HepG2 (cell line): ENCODE data around the gene ABT1. TPM values are rescaled to one million over a fixed set of nuclear protein-coding genes. Genes with fewer than 3 reads are reported as not detected.
A peak's percentile ranks its signal among the peaks of the same experiment; 100 is the strongest.

Source experiments
- ESRRA ChIP-seq: sonication (generic); formaldehyde crosslinking; IDR thresholded peaks from 2 replicates; pipeline ENCODE4 v1.5.1; 2020; ENCODE audit warnings: mild to moderate bottlenecking, low read depth, missing genetic modification reagents
- MIXL1 ChIP-seq: IDR thresholded peaks from 2 replicates; pipeline ENCODE4 v1.6.1; 2016
- MTA1 ChIP-seq: sonication (generic); formaldehyde crosslinking; IDR thresholded peaks from 2 replicates; pipeline ENCODE4 v1.4.0; 2020; ENCODE audit warnings: missing genetic modification reagents, mild to moderate bottlenecking, borderline replicate concordance
- MTF1 ChIP-seq: sonication (generic); formaldehyde crosslinking; IDR thresholded peaks from 2 replicates; pipeline ENCODE4 v1.5.0; 2020; ENCODE audit warnings: missing genetic modification reagents
- MZF1 ChIP-seq: sonication (generic); formaldehyde crosslinking; IDR thresholded peaks from 2 replicates; pipeline ENCODE4 v1.8.1; 2023; ENCODE audit warnings: mild to moderate bottlenecking, missing genetic modification reagents, borderline replicate concordance
- PAX8 ChIP-seq: sonication (generic); formaldehyde crosslinking; IDR thresholded peaks from 2 replicates; pipeline ENCODE4 v1.8.0; 2022; ENCODE audit warnings: mild to moderate bottlenecking, missing genetic modification reagents, borderline replicate concordance
- ZBTB7B ChIP-seq: sonication (generic); formaldehyde crosslinking; IDR thresholded peaks from 2 replicates; pipeline ENCODE4 v1.4.0; 2020; ENCODE audit warnings: missing genetic modification reagents
- ZFAT ChIP-seq: sonication (generic); formaldehyde crosslinking; conservative IDR thresholded peaks from 2 replicates; pipeline ENCODE4 v1.8.1; 2023; ENCODE audit warnings: missing genetic modification reagents, inconsistent platforms
- ZNF75D ChIP-seq: sonication (generic); formaldehyde crosslinking; IDR thresholded peaks from 2 replicates; pipeline ENCODE4 v1.8.1; 2023; ENCODE audit warnings: missing genetic modification reagents, mild to moderate bottlenecking, borderline replicate concordance
- ZNF780A ChIP-seq: sonication (generic); formaldehyde crosslinking; IDR thresholded peaks from 2 replicates; pipeline ENCODE4 v1.8.0; 2022; ENCODE audit warnings: mild to moderate bottlenecking, missing genetic modification reagents, moderate library complexity
- ZZZ3 ChIP-seq: sonication (generic); formaldehyde crosslinking; IDR thresholded peaks from 2 replicates; pipeline ENCODE4 v1.4.0; 2020; ENCODE audit warnings: missing genetic modification reagents, mild to moderate bottlenecking, borderline replicate concordance
- polyA plus RNA-seq, 8 experiments: library from polyadenylated mRNA; depleted of rRNA in 3 of 8; stranded (reverse) in 7 of 8; unstranded in 1 of 8; fragments of >200 nt; fragmentation: Illumina TruSeq in 4 of 8; extraction: Trizol in 4 of 8; gene quantifications; 2 replicates each; pipeline versions ENCODE4 v1.2.1 to v1.2.3, GENCODE V29; 2011 to 2016; ENCODE audit warnings: low read depth in 4 of 8, missing spikeins in 1 of 8, mixed read lengths in 1 of 8; ENCODE audit not compliant: insufficient read depth in 1 of 8
- total RNA-seq, 5 experiments: library from RNA; depleted of rRNA; stranded (reverse); fragments of >200 nt; fragmentation: Illumina TruSeq; extraction: Trizol; gene quantifications; 2 replicates each; pipeline ENCODE4 v1.2.3, GENCODE V29; 2016; ENCODE audit warnings: low read depth in 1 of 5
- TF ChIP-seq, protein P1 (sequence below): sonication (generic); formaldehyde crosslinking; IDR thresholded peaks from 2 replicates; pipeline ENCODE4 v1.8.0; 2022; ENCODE audit warnings: missing genetic modification reagents, mild to moderate bottlenecking, moderate library complexity, borderline replicate concordance
- TF ChIP-seq, protein P2 (sequence below): sonication (generic); formaldehyde crosslinking; IDR thresholded peaks from 2 replicates; pipeline ENCODE4 v1.4.0; 2020; ENCODE audit warnings: missing genetic modification reagents, low read depth, mild to moderate bottlenecking, borderline replicate concordance
- TF ChIP-seq, protein P3 (sequence below): sonication (generic); formaldehyde crosslinking; IDR thresholded peaks from 2 replicates; pipeline ENCODE4 v1.5.1; 2020; ENCODE audit warnings: missing genetic modification reagents, mild to moderate bottlenecking, borderline replicate concordance
- TF ChIP-seq, protein P4 (sequence below): IDR thresholded peaks from 2 replicates; pipeline ENCODE4 v1.6.1; 2016; ENCODE audit warnings: mild to moderate bottlenecking
- TF ChIP-seq, protein P5 (sequence below): sonication (generic); formaldehyde crosslinking; IDR thresholded peaks from 2 replicates; pipeline ENCODE4 v1.4.0; 2020; ENCODE audit warnings: low read depth, mild to moderate bottlenecking, missing genetic modification reagents
- TF ChIP-seq, protein P6 (sequence below): sonication (generic); formaldehyde crosslinking; IDR thresholded peaks from 2 replicates; pipeline ENCODE4 v1.4.0; 2020; ENCODE audit warnings: missing genetic modification reagents, mild to moderate bottlenecking, borderline replicate concordance

The ABT1 gene
- total and polyA plus RNA-seq, 2 of the 13 experiments (the other 11 are each of a cell fraction or from before 2014, with no cell fraction given): 38.4 TPM

DNA sequence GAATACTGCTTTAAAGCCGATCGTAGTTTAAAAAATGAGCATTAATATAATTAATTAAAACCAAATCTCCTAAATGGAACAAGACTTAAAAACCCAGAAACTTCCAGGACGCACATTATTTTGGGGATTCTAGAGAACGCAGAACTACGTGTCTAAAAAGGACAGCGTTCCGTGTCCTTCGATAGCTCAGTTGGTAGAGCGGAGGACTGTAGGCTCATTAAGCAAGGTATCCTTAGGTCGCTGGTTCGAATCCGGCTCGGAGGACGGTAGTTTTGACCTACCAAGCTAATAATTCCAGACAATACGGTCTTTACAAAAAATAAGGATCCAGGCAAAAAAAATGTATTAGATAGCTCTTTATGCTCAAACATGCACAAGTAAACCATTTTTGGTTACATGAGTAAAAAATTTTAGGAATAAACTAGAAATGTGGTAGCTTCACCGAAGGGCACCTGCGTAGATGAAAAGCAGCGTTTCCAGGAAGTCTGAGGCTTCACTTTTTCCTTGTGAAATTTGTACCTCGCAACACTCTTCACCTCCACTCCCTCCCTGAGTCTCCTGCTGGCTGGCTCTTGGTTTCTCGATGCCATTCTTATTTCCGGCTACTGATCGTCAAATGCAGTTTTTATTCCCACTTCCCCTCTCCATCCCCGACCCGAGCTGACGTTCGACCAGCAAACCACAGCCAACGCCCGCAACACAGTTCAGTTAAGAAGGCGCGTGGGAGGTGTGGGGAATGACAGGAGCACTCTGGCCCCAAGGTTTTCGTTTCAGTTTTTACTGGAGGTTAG lies 19.6 kb upstream of the ABT1 start (continued):
- TF ChIP-seq, protein P1, sequence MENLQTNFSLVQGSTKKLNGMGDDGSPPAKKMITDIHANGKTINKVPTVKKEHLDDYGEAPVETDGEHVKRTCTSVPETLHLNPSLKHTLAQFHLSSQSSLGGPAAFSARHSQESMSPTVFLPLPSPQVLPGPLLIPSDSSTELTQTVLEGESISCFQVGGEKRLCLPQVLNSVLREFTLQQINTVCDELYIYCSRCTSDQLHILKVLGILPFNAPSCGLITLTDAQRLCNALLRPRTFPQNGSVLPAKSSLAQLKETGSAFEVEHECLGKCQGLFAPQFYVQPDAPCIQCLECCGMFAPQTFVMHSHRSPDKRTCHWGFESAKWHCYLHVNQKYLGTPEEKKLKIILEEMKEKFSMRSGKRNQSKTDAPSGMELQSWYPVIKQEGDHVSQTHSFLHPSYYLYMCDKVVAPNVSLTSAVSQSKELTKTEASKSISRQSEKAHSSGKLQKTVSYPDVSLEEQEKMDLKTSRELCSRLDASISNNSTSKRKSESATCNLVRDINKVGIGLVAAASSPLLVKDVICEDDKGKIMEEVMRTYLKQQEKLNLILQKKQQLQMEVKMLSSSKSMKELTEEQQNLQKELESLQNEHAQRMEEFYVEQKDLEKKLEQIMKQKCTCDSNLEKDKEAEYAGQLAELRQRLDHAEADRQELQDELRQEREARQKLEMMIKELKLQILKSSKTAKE (CRISPR knock-in tag): no peak
- TF ChIP-seq, protein P2, sequence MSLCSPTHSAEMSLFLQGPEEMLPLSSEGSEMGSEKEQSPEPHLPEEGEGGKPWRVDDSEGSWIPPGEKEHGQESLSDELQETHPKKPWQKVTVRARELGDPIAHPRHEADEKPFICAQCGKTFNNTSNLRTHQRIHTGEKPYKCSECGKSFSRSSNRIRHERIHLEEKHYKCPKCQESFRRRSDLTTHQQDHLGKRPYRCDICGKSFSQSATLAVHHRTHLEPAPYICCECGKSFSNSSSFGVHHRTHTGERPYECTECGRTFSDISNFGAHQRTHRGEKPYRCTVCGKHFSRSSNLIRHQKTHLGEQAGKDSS (CRISPR knock-in tag): no peak
- TF ChIP-seq ZNF75D (CRISPR knock-in tag): no peak
- TF ChIP-seq, protein P3, sequence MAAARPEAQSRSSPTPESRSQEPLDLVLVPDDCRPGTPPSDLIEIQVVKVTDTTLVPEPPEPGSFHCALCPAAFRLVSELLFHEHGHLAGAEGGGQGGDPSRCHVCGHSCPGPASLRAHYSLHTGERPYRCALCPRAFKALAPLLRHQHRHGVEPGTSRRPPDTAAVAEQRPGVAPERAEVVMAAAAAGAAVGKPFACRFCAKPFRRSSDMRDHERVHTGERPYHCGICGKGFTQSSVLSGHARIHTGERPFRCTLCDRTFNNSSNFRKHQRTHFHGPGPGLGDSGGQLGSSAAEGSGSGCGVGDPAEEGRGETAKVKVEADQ (CRISPR knock-in tag): no peak
- no peak for TF ChIP-seq ZNF780A (CRISPR knock-in tag)
- TF ChIP-seq MTA1: no peak
- TF ChIP-seq ZBTB7B (CRISPR knock-in tag): no peak
- TF ChIP-seq MZF1 (CRISPR knock-in tag): no peak
- TF ChIP-seq, protein P4, sequence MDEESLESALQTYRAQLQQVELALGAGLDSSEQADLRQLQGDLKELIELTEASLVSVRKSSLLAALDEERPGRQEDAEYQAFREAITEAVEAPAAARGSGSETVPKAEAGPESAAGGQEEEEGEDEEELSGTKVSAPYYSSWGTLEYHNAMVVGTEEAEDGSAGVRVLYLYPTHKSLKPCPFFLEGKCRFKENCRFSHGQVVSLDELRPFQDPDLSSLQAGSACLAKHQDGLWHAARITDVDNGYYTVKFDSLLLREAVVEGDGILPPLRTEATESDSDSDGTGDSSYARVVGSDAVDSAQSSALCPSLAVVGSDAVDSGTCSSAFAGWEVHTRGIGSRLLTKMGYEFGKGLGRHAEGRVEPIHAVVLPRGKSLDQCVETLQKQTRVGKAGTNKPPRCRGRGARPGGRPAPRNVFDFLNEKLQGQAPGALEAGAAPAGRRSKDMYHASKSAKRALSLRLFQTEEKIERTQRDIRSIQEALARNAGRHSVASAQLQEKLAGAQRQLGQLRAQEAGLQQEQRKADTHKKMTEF (CRISPR knock-in tag): peak; percentile 73; the same call in 1 of the 2 replicates
- TF ChIP-seq, protein P5, sequence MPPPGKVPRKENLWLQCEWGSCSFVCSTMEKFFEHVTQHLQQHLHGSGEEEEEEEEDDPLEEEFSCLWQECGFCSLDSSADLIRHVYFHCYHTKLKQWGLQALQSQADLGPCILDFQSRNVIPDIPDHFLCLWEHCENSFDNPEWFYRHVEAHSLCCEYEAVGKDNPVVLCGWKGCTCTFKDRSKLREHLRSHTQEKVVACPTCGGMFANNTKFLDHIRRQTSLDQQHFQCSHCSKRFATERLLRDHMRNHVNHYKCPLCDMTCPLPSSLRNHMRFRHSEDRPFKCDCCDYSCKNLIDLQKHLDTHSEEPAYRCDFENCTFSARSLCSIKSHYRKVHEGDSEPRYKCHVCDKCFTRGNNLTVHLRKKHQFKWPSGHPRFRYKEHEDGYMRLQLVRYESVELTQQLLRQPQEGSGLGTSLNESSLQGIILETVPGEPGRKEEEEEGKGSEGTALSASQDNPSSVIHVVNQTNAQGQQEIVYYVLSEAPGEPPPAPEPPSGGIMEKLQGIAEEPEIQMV (CRISPR knock-in tag): no peak
- no peak for TF ChIP-seq ESRRA (CRISPR knock-in tag)
- TF ChIP-seq PAX8 (CRISPR knock-in tag): no peak
- peak; percentile 79 for TF ChIP-seq MIXL1 (CRISPR knock-in tag)
- TF ChIP-seq ZFAT (CRISPR knock-in tag): no peak
- TF ChIP-seq, protein P6, sequence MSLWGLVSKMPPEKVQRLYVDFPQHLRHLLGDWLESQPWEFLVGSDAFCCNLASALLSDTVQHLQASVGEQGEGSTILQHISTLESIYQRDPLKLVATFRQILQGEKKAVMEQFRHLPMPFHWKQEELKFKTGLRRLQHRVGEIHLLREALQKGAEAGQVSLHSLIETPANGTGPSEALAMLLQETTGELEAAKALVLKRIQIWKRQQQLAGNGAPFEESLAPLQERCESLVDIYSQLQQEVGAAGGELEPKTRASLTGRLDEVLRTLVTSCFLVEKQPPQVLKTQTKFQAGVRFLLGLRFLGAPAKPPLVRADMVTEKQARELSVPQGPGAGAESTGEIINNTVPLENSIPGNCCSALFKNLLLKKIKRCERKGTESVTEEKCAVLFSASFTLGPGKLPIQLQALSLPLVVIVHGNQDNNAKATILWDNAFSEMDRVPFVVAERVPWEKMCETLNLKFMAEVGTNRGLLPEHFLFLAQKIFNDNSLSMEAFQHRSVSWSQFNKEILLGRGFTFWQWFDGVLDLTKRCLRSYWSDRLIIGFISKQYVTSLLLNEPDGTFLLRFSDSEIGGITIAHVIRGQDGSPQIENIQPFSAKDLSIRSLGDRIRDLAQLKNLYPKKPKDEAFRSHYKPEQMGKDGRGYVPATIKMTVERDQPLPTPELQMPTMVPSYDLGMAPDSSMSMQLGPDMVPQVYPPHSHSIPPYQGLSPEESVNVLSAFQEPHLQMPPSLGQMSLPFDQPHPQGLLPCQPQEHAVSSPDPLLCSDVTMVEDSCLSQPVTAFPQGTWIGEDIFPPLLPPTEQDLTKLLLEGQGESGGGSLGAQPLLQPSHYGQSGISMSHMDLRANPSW: no peak
- no peak for TF ChIP-seq ZZZ3 (CRISPR knock-in tag)
- no peak for TF ChIP-seq MTF1
